ENCODE data around the gene MAOB. TPM values are rescaled to one million over a fixed set of nuclear protein-coding genes. Genes with fewer than 3 reads are reported as not detected.
"Not testable (repeated sequence)": the region's sequence is repeated elsewhere in the genome, so short reads cannot be mapped to it uniquely, and the experiment has no call there.

MAOB gene
- total and polyA plus RNA-seq, 2 donors (not counting 1 experiment from before 2014, with no cell fraction given): 3.8 to 4.6 TPM

DNA sequence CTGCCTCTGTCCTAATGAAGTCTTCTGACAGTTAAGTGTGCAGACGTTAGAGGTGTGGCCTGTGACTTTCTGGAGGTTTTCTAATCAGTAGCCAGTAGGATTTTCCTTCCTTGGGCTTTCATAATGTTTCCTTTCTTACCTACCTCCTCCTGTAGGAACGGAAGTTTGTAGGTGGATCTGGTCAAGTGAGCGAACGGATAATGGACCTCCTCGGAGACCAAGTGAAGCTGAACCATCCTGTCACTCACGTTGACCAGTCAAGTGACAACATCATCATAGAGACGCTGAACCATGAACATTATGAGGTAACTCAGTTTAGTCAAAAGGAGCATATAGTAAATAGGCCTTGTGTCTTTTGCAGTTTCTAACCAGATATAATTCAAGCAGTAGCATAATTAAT is 151.2 kb downstream of the MAOB start:
- no peaks in the 10 kb centered on the region for H3K36me3 ChIP-seq (ENCODE audit: control insufficient read depth, insufficient read depth, low read length)
- H3K4me1 ChIP-seq (ENCODE audit: control insufficient read depth, extremely low read depth, insufficient read depth, low read length): no peaks in the 10 kb centered on the region
- H3K9me3 ChIP-seq (ENCODE audit: control insufficient read depth, insufficient read depth, low read depth, low read length): no peaks in the 10 kb centered on the region
- no peaks in the 10 kb centered on the region for H4K20me1 ChIP-seq (ENCODE audit: control insufficient read depth, extremely low read depth, insufficient read depth, low read length)
- H3K9ac ChIP-seq (ENCODE audit: insufficient read depth, low read length): no peak overlapping the region
- no peak for DNase-seq (ENCODE audit: low read depth in 2 of 2)
- no peak overlapping the region for H3K4me3 ChIP-seq (replicated peaks in 1 of 4; ENCODE audit: control extremely low read depth in 1 of 4, insufficient read depth in 1 of 4, low read depth in 3 of 4, low read length in 4 of 4)
- no peak overlapping the region for H3K27ac ChIP-seq (ENCODE audit: insufficient read depth, low read length)
- no peak overlapping the region for H3K4me2 ChIP-seq (ENCODE audit: extremely low read depth, insufficient read depth, low read length)
- H2AFZ ChIP-seq (ENCODE audit: low read length): no peak overlapping the region
- TF ChIP-seq, protein P1, sequence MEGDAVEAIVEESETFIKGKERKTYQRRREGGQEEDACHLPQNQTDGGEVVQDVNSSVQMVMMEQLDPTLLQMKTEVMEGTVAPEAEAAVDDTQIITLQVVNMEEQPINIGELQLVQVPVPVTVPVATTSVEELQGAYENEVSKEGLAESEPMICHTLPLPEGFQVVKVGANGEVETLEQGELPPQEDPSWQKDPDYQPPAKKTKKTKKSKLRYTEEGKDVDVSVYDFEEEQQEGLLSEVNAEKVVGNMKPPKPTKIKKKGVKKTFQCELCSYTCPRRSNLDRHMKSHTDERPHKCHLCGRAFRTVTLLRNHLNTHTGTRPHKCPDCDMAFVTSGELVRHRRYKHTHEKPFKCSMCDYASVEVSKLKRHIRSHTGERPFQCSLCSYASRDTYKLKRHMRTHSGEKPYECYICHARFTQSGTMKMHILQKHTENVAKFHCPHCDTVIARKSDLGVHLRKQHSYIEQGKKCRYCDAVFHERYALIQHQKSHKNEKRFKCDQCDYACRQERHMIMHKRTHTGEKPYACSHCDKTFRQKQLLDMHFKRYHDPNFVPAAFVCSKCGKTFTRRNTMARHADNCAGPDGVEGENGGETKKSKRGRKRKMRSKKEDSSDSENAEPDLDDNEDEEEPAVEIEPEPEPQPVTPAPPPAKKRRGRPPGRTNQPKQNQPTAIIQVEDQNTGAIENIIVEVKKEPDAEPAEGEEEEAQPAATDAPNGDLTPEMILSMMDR (conservative IDR thresholded peaks at IDR 0.05 in 1 of 2, IDR thresholded peaks at IDR 0.05 in 1 of 2; ENCODE audit: low read depth in 1 of 2, low read length in 2 of 2): no peak
- no peak for TF ChIP-seq EZH2 (IDR thresholded peaks at IDR 0.05; ENCODE audit: low read length, missing control alignments)
- H3K27me3 ChIP-seq (ENCODE audit: control insufficient read depth, insufficient read depth, low read length): no peaks in the 10 kb centered on the region
- no peaks in the 10 kb centered on the region for H3K79me2 ChIP-seq (ENCODE audit: control insufficient read depth, insufficient read depth, low read length)

DNA sequence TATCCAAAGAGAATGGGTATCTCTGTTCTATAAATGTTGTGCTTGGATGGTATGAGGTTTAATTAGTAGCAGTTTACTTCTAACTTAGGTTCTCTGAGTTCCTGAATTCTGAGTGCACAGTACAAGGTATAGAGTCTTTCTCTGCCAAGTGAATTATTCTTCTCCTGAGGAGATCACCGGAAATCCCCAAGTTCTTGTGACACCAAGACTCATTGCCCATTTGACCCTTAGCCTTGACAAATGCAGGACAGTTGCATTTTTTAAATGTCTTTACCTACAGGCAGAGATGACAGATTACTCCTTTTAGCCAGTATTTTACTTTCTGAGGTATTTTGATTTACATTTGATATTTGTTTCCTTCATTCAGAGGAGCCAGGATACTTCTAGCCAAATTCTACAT is 153.3 kb downstream of the MAOB start:
- H3K79me2 ChIP-seq (ENCODE audit: control insufficient read depth, insufficient read depth, low read length): no peaks in the 10 kb centered on the region
- H3K9ac ChIP-seq (ENCODE audit: insufficient read depth, low read length): no peak overlapping the region
- no peaks in the 10 kb centered on the region for H3K4me1 ChIP-seq (ENCODE audit: control insufficient read depth, extremely low read depth, insufficient read depth, low read length)
- H3K4me2 ChIP-seq (ENCODE audit: extremely low read depth, insufficient read depth, low read length): no peak overlapping the region
- no peaks in the 10 kb centered on the region for H3K36me3 ChIP-seq (ENCODE audit: control insufficient read depth, insufficient read depth, low read length)
- DNase-seq (ENCODE audit: low read depth in 2 of 2): no peak
- H2AFZ ChIP-seq (ENCODE audit: low read length): no peak overlapping the region
- H3K27ac ChIP-seq (ENCODE audit: insufficient read depth, low read length): no peak overlapping the region
- no peak overlapping the region for H3K4me3 ChIP-seq (replicated peaks in 1 of 4; ENCODE audit: control extremely low read depth in 1 of 4, insufficient read depth in 1 of 4, low read depth in 3 of 4, low read length in 4 of 4)
- H3K9me3 ChIP-seq (ENCODE audit: control insufficient read depth, insufficient read depth, low read depth, low read length): no peaks in the 10 kb centered on the region
- no peaks in the 10 kb centered on the region for H4K20me1 ChIP-seq (ENCODE audit: control insufficient read depth, extremely low read depth, insufficient read depth, low read length)
- no peak for TF ChIP-seq EZH2 (IDR thresholded peaks at IDR 0.05; ENCODE audit: low read length, missing control alignments)
- TF ChIP-seq, protein P1 (conservative IDR thresholded peaks at IDR 0.05 in 1 of 2, IDR thresholded peaks at IDR 0.05 in 1 of 2; ENCODE audit: low read depth in 1 of 2, low read length in 2 of 2): no peak
- no peaks in the 10 kb centered on the region for H3K27me3 ChIP-seq (ENCODE audit: control insufficient read depth, insufficient read depth, low read length)

DNA sequence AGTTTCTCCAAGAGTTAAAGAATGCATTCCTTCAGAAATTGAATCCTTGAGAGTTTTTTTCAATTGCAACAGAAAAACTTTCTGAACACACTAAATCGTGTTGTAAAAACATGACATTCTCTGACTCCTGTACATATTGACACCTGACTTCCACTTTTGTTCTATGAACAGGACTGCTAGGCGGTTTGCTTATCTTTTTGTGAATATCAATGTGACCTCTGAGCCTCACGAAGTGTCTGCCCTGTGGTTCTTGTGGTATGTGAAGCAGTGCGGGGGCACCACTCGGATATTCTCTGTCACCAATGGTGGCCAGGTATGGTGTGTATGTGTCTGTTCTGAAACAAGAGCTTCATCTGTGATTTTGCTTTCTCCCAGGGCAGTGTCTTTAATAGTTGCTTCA is 154.2 kb downstream of the MAOB start:
- no peak overlapping the region for H3K4me3 ChIP-seq (replicated peaks in 1 of 4; ENCODE audit: control extremely low read depth in 1 of 4, insufficient read depth in 1 of 4, low read depth in 3 of 4, low read length in 4 of 4)
- TF ChIP-seq, protein P1 (conservative IDR thresholded peaks at IDR 0.05 in 1 of 2, IDR thresholded peaks at IDR 0.05 in 1 of 2; ENCODE audit: low read depth in 1 of 2, low read length in 2 of 2): no peak
- TF ChIP-seq EZH2 (IDR thresholded peaks at IDR 0.05; ENCODE audit: low read length, missing control alignments): no peak

DNA sequence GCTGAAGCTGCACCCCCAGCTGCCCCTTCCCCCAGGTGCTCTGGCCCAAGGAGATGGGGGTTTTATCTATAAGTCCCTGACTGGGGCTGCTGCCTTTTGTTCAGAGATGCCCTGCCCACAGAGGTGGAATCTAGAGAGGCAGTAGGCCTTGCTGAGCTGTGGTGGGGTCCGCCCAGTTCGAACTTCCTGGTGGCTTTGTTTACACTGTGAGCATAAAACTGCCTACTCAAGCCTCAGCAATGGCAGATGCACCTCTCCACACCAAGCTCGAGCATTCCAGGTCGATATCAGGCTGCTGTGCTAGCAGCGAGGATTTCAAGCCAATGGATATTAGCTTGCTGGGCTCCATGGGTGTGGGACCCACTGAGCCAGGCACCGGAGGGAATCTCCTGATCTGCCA is 155.0 kb downstream of the MAOB start:
- not testable (repeated sequence) for H3K27me3 ChIP-seq (ENCODE audit: control insufficient read depth, insufficient read depth, low read length); H3K36me3 ChIP-seq (ENCODE audit: control insufficient read depth, insufficient read depth, low read length); H3K27ac ChIP-seq (ENCODE audit: insufficient read depth, low read length); H4K20me1 ChIP-seq (ENCODE audit: control insufficient read depth, extremely low read depth, insufficient read depth, low read length); H3K9me3 ChIP-seq (ENCODE audit: control insufficient read depth, insufficient read depth, low read depth, low read length); H3K4me1 ChIP-seq (ENCODE audit: control insufficient read depth, extremely low read depth, insufficient read depth, low read length); H3K4me3 ChIP-seq (replicated peaks in 1 of 4; ENCODE audit: control extremely low read depth in 1 of 4, insufficient read depth in 1 of 4, low read depth in 3 of 4, low read length in 4 of 4); H3K79me2 ChIP-seq (ENCODE audit: control insufficient read depth, insufficient read depth, low read length); H2AFZ ChIP-seq (ENCODE audit: low read length); H3K9ac ChIP-seq (ENCODE audit: insufficient read depth, low read length); H3K4me2 ChIP-seq (ENCODE audit: extremely low read depth, insufficient read depth, low read length); DNase-seq (ENCODE audit: low read depth in 2 of 2)

More for the DNA sequence above, 154.2 kb downstream of the MAOB start:
- Histone ChIP-seq H3K9me3 (ENCODE audit: control insufficient read depth, insufficient read depth, low read depth, low read length) (no peaks in the 10 kb centered on the region), H3K79me2 (ENCODE audit: control insufficient read depth, insufficient read depth, low read length) (no peaks in the 10 kb centered on the region), H3K4me2 (ENCODE audit: extremely low read depth, insufficient read depth, low read length) (no peak overlapping the region), H2AFZ (ENCODE audit: low read length) (no peak overlapping the region), H3K9ac (ENCODE audit: insufficient read depth, low read length) (no peak overlapping the region), H3K4me1 (ENCODE audit: control insufficient read depth, extremely low read depth, insufficient read depth, low read length) (no peaks in the 10 kb centered on the region), H3K27ac (ENCODE audit: insufficient read depth, low read length) (no peak overlapping the region), H4K20me1 (ENCODE audit: control insufficient read depth, extremely low read depth, insufficient read depth, low read length) (no peaks in the 10 kb centered on the region), H3K36me3 (ENCODE audit: control insufficient read depth, insufficient read depth, low read length) (no peaks in the 10 kb centered on the region), H3K27me3 (ENCODE audit: control insufficient read depth, insufficient read depth, low read length) (no peaks in the 10 kb centered on the region)
- no peak for DNase-seq (ENCODE audit: low read depth in 2 of 2)

DNA sequence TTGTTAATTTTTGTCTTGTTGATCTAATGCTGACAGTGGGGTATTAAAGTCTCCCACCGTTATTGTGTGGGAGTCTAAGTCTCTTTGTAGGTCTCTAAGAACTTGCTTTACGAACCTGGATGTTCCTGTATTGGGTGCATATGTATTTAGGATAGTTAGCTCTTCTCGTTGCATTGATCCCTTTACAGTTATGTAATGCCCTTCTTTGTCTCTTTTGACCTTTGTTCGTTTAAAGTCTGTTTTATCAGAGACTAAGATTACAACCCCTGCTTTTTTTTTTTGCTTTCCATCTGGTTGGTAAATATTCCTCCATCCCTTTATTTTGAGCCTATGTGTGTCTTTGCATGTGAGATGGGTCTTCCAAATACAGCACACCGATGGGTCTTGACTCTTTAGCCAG is 157.0 kb downstream of the MAOB start:
- not testable (repeated sequence) for H3K9me3 ChIP-seq (ENCODE audit: control insufficient read depth, insufficient read depth, low read depth, low read length); H3K27ac ChIP-seq (ENCODE audit: insufficient read depth, low read length); H3K36me3 ChIP-seq (ENCODE audit: control insufficient read depth, insufficient read depth, low read length); H3K27me3 ChIP-seq (ENCODE audit: control insufficient read depth, insufficient read depth, low read length); H3K9ac ChIP-seq (ENCODE audit: insufficient read depth, low read length); H2AFZ ChIP-seq (ENCODE audit: low read length); DNase-seq (ENCODE audit: low read depth in 2 of 2); H3K4me2 ChIP-seq (ENCODE audit: extremely low read depth, insufficient read depth, low read length); H4K20me1 ChIP-seq (ENCODE audit: control insufficient read depth, extremely low read depth, insufficient read depth, low read length); H3K79me2 ChIP-seq (ENCODE audit: control insufficient read depth, insufficient read depth, low read length); H3K4me1 ChIP-seq (ENCODE audit: control insufficient read depth, extremely low read depth, insufficient read depth, low read length); H3K4me3 ChIP-seq (replicated peaks in 1 of 4; ENCODE audit: control extremely low read depth in 1 of 4, insufficient read depth in 1 of 4, low read depth in 3 of 4, low read length in 4 of 4)

Data from fibroblast of lung (primary cell).